H1 (cell line): ENCODE measurements around the gene DOK6. TPM values are rescaled to one million over a fixed set of nuclear protein-coding genes. Genes with fewer than 3 reads are reported as not detected.

Source experiments
- SAP30 ChIP-seq: fragments of 300-600 bp; sonication (generic); IDR thresholded peaks from 2 replicates; pipeline ENCODE4 v1.7.1; 2012; ENCODE audit warnings: low read length, moderate library complexity, mild to moderate bottlenecking, inconsistent platforms; ENCODE audit not compliant: insufficient read depth, insufficient replicate concordance
- SIN3A ChIP-seq, 2 experiments: IDR thresholded peaks in 1 of 2; conservative IDR thresholded peaks in 1 of 2; 2 replicates each; pipeline ENCODE4 v1.6.1; 2011 to 2012; ENCODE audit warnings: low read length in 2 of 2, improper control_type of control experiment in 1 of 2, low read depth in 1 of 2, mild to moderate bottlenecking in 1 of 2
- SUZ12 ChIP-seq: fragments of 200-600 bp; sonication (generic); IDR thresholded peaks from 2 replicates; pipeline ENCODE4 v1.6.1; 2012; ENCODE audit warnings: mild to moderate bottlenecking, inconsistent platforms, low read length, moderate library complexity, mixed read lengths
- polyA plus RNA-seq, 7 experiments: library from polyadenylated mRNA; depleted of rRNA in 3 of 7; stranded (reverse) in 5 of 7; unstranded in 2 of 7; fragments of >200 nt in 5 of 7; fragments of 200-250 nt in 2 of 7; gene quantifications; 1 replicate in 5 of 7; 2 replicates in 1 of 7; 4 replicates in 1 of 7; pipeline versions ENCODE4 v1.2.1 to v1.2.3, GENCODE V29; 2011 to 2013; ENCODE audit warnings: missing spikeins in 2 of 7, mixed read lengths in 2 of 7
- total RNA-seq: library from RNA; stranded (reverse); fragmentation: NEBNext Ultra II Directional; extraction: Animal tissue kit (Norgen Biotek cat#: 25700); gene quantifications from 2 replicates; pipeline ENCODE4 v1.2.1, GENCODE V29; 2021
- TF ChIP-seq, protein P1 (sequence below): fragments of 300-600 bp; sonication (generic); IDR thresholded peaks from 2 replicates; pipeline ENCODE4 v1.7.1; 2012; ENCODE audit warnings: low read length, moderate library complexity, mild to moderate bottlenecking, inconsistent platforms; ENCODE audit not compliant: insufficient replicate concordance
- TF ChIP-seq, protein P2 (sequence below): IDR thresholded peaks from 2 replicates; pipeline ENCODE4 v1.6.1; 2012; ENCODE audit warnings: inconsistent platforms

The DOK6 gene
- total and polyA plus RNA-seq, 2 of the 8 experiments (the other 6 are each of a cell fraction or from before 2014, with no cell fraction given), result 0.33 to 0.50 TPM

DNA sequence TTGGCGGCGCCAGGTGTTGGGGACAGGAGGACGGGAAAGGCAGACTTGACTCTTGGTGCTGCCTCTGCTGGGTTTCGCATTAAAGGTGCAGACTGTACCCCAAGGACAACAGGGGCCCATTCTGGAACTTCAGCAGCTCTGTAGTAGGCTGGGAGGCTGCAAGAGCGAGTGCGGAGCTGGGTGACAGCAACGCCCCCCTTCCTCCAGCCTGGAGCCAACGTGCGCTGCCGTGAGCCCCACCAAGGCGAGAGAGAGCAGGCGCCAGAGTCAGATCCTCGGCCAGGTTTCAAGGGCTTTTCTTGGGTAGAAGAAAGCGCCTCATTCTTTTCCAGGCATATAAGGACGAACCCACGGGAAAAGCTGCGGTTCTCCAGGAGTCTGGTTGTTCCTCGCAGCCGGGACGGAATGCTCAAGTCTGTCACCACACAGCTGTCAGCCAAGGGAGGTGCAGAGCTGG lies 1.9 kb downstream of the DOK6 start (continued):
- TF ChIP-seq, protein P1, sequence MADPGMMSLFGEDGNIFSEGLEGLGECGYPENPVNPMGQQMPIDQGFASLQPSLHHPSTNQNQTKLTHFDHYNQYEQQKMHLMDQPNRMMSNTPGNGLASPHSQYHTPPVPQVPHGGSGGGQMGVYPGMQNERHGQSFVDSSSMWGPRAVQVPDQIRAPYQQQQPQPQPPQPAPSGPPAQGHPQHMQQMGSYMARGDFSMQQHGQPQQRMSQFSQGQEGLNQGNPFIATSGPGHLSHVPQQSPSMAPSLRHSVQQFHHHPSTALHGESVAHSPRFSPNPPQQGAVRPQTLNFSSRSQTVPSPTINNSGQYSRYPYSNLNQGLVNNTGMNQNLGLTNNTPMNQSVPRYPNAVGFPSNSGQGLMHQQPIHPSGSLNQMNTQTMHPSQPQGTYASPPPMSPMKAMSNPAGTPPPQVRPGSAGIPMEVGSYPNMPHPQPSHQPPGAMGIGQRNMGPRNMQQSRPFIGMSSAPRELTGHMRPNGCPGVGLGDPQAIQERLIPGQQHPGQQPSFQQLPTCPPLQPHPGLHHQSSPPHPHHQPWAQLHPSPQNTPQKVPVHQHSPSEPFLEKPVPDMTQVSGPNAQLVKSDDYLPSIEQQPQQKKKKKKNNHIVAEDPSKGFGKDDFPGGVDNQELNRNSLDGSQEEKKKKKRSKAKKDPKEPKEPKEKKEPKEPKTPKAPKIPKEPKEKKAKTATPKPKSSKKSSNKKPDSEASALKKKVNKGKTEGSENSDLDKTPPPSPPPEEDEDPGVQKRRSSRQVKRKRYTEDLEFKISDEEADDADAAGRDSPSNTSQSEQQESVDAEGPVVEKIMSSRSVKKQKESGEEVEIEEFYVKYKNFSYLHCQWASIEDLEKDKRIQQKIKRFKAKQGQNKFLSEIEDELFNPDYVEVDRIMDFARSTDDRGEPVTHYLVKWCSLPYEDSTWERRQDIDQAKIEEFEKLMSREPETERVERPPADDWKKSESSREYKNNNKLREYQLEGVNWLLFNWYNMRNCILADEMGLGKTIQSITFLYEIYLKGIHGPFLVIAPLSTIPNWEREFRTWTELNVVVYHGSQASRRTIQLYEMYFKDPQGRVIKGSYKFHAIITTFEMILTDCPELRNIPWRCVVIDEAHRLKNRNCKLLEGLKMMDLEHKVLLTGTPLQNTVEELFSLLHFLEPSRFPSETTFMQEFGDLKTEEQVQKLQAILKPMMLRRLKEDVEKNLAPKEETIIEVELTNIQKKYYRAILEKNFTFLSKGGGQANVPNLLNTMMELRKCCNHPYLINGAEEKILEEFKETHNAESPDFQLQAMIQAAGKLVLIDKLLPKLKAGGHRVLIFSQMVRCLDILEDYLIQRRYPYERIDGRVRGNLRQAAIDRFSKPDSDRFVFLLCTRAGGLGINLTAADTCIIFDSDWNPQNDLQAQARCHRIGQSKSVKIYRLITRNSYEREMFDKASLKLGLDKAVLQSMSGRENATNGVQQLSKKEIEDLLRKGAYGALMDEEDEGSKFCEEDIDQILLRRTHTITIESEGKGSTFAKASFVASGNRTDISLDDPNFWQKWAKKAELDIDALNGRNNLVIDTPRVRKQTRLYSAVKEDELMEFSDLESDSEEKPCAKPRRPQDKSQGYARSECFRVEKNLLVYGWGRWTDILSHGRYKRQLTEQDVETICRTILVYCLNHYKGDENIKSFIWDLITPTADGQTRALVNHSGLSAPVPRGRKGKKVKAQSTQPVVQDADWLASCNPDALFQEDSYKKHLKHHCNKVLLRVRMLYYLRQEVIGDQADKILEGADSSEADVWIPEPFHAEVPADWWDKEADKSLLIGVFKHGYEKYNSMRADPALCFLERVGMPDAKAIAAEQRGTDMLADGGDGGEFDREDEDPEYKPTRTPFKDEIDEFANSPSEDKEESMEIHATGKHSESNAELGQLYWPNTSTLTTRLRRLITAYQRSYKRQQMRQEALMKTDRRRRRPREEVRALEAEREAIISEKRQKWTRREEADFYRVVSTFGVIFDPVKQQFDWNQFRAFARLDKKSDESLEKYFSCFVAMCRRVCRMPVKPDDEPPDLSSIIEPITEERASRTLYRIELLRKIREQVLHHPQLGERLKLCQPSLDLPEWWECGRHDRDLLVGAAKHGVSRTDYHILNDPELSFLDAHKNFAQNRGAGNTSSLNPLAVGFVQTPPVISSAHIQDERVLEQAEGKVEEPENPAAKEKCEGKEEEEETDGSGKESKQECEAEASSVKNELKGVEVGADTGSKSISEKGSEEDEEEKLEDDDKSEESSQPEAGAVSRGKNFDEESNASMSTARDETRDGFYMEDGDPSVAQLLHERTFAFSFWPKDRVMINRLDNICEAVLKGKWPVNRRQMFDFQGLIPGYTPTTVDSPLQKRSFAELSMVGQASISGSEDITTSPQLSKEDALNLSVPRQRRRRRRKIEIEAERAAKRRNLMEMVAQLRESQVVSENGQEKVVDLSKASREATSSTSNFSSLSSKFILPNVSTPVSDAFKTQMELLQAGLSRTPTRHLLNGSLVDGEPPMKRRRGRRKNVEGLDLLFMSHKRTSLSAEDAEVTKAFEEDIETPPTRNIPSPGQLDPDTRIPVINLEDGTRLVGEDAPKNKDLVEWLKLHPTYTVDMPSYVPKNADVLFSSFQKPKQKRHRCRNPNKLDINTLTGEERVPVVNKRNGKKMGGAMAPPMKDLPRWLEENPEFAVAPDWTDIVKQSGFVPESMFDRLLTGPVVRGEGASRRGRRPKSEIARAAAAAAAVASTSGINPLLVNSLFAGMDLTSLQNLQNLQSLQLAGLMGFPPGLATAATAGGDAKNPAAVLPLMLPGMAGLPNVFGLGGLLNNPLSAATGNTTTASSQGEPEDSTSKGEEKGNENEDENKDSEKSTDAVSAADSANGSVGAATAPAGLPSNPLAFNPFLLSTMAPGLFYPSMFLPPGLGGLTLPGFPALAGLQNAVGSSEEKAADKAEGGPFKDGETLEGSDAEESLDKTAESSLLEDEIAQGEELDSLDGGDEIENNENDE, result no peak
- TF ChIP-seq, protein P2, sequence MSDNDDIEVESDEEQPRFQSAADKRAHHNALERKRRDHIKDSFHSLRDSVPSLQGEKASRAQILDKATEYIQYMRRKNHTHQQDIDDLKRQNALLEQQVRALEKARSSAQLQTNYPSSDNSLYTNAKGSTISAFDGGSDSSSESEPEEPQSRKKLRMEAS, result peak; percentile 37
- TF ChIP-seq SIN3A (conservative IDR thresholded peaks at IDR 0.05 in 1 of 2, IDR thresholded peaks at IDR 0.05 in 1 of 2; ENCODE audit: low read depth in 1 of 2, low read length in 2 of 2) (0 out of 4 replicates have a peak, but pooled peaks of 1 of the 2 experiments have one; percentile 38), SUZ12 (peak; percentile 60), SAP30 (peak; percentile 17)
- TF ChIP-seq, all 59 proteins: peak for 5
